GM12801 (cell line): ENCODE data around the gene FRMD4A.

Experiments
- TF ChIP-seq, protein P1 (sequence below): IDR thresholded peaks from one replicate; pipeline ENCODE4 v1.5.1; 2011; ENCODE audit warnings: control low read depth; ENCODE audit not compliant: insufficient read length; ENCODE audit errors: extremely low read depth

FRMD4A gene

DNA sequence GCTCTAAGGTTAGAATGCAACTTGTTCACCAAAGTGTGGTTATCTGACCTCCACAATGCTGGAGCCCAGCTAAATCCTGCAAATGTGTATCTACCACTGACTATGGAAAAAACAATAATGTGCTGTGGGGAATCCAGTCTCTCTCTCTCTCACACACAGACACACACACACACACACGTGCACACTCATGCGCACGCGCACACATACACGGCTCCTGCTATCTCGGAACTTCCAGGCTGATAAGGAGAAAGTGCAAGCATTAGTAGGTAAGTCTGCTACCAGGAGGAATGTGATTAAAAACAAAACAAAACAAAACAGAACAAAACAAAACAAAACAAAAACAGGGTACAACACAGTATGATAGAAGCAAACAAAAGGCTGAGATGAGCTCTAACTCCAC is 205.2 kb downstream of the FRMD4A start:
- TF ChIP-seq, protein P1, sequence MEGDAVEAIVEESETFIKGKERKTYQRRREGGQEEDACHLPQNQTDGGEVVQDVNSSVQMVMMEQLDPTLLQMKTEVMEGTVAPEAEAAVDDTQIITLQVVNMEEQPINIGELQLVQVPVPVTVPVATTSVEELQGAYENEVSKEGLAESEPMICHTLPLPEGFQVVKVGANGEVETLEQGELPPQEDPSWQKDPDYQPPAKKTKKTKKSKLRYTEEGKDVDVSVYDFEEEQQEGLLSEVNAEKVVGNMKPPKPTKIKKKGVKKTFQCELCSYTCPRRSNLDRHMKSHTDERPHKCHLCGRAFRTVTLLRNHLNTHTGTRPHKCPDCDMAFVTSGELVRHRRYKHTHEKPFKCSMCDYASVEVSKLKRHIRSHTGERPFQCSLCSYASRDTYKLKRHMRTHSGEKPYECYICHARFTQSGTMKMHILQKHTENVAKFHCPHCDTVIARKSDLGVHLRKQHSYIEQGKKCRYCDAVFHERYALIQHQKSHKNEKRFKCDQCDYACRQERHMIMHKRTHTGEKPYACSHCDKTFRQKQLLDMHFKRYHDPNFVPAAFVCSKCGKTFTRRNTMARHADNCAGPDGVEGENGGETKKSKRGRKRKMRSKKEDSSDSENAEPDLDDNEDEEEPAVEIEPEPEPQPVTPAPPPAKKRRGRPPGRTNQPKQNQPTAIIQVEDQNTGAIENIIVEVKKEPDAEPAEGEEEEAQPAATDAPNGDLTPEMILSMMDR, result no peak

DNA sequence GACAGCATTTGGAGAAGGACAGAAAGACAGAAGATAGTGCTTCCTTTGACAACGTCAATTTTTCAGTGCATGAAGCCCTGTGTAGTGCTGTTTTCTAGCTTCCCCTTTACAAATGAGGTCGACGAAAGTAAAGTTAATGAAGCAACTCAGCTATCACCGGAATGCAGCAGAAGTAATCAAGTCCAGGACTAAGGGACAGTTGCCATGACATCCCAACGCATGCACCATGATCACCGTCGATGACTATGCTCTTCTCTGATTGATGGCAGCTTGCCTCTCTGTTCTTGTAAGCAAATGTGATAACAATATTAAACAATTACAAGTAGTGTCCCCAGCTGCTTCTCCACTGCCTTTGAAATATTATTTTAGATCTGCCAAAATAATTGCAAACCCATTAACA is 205.8 kb downstream of the FRMD4A start:
- TF ChIP-seq, protein P1, result no peak

DNA sequence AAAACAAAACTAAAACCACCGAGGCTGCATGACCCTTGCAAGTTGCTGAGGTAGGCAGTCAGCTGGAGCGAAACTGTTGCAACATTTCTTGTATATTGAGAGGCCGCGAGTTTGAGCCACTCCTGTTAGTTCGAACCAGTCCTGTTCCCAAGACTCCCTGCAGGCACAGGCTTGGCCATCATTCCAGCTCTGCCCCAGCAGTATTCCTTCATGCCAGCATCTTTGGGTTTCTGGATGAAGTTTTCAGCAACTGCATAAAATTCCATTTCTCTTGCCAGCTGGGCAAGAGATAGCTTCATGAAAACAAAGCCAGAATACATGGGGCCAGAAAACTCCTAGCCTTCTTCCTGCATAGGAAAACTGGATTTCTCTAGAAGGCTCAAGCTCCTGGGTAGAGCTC is 207.6 kb downstream of the FRMD4A start:
- TF ChIP-seq, protein P1, result no peak

DNA sequence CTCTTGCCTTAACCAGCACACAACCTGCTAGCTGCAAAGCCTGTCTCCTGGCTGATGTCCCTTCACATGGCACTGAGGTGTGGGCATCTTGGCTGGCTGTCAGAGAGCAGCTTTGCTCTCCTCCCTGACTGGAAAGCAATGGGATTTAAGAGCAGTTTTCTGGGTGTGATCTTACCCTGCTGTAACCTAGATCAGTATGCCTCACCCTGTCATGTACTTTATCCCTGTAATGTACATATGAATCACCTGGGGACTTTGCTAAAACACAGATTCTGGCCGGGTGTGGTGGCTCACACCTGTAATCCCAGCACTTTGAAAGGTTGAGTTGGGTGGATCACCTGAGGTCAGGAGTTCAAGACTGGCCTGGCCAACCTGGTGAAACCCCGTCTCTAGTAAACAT is 209.9 kb downstream of the FRMD4A start:
- TF ChIP-seq, protein P1, result no peak

DNA sequence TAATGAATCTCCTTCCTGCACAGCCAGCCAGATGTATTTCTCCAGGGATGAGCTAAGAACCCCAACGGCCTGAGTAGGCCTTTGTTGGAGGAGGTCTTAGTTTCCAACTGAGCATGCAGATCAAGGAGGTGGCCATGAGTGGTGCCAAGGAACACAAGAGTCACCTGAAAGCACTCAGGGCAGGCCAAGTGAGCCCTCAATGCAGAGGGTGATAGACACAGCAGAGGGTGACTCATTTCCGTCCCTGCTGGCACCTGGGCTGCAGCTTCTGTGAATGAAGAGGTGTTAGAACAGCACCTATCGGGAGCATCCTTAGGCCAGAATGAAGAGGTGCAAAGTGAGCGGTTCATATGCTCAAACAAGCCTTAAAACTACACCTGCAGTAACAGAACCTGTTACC is 211.8 kb downstream of the FRMD4A start:
- TF ChIP-seq, protein P1, result no peak

DNA sequence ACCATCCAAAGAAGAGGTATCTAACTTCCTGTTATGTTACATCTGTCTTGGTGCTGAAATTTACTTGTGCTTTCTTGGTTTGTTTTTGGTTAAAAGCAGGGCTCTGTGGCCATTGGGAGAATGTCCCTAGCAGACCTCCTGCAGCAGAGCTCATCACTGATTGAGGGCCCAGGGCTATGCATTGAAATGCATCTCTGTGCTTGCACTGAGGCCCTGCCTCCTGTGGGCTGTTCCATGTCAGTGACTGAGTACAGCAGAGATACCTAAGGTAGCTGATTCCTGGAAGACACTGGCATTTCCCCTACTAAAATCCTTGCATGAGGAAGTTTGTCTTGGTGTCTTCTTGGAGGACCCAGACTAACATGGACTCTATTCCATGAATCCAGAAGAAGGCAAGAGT is 213.9 kb downstream of the FRMD4A start:
- TF ChIP-seq, protein P1, result no peak

DNA sequence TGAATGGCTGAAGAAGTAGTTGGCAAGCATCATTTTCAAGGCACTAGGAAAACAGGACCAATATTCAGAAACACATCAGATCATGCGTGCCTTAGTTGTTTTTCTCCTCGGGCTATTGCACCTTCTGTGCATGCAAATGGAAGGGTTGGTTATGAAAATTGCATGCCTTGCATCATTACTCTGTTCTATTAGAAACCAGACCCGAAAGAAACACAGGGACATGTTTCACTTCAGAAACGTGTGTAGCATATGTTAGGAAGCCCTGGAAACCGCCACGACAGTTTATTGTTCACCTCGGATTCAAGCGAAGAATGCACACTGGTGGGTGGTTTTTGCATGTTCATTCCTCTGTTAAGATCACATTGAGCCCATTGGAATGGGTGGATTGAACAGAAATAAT is 214.7 kb downstream of the FRMD4A start:
- TF ChIP-seq, protein P1, result no peak

DNA sequence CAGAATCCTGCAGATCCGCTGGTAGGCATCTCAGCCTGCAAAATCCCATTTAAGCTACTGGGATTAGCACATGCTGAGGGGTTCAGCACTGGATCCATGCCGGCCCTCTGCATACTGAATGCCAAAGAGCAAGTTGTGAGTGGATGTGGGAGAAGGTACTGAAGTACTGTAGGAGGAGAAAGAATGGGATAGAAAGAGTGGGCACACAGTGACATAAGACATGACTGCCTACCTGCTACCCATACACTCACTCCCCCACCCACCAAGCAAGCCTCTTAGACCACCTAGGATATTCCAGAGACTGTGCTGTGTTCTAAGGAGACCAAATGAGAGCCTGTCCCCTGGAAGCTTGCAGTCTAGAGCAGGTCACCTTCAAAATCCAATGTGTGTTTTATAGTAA is 215.9 kb downstream of the FRMD4A start:
- TF ChIP-seq, protein P1, result no peak
